PC-3 (cell line): ENCODE results near the gene FZD4. TPM values are rescaled to one million over a fixed set of nuclear protein-coding genes. Genes with fewer than 3 reads are reported as not detected.

Experiments
- ATAC-seq: fragments of 200-7000 bp; cut with Tn5 transposase; 2 replicates; pipeline ENCODE4 v1.9.1; 2020; ENCODE audit warnings: mild to moderate bottlenecking, moderate library complexity
- BruUV-seq: library from RNA; stranded (reverse); fragments of 400-500 nt; replicated peaks from 2 replicates; lab custom pipeline; 2021; lab: Mats Ljungman, UMichigan
- CTCF ChIA-PET: fragments of 300-600 bp; sonication (Branson Sonifier 250); formaldehyde crosslinking; loops from one replicate; lab custom pipeline; 2022; ENCODE audit warnings: antibody characterized with exemption; lab: Charles Lee
- POLR2A ChIA-PET: fragments of 300-600 bp; sonication (Branson Sonifier 250); formaldehyde crosslinking; loops from one replicate; lab custom pipeline; 2022; ENCODE audit warnings: antibody characterized with exemption; ENCODE audit not compliant: unreplicated experiment; lab: Charles Lee
- DNase-seq: peaks from one replicate; pipeline ENCODE4 v3.0.0-alpha.2; 2015
- H2AFZ ChIP-seq: fragments of 300-600 bp; sonication (generic); 2 replicates; pipeline ENCODE4 v1.6.0; 2016; ENCODE audit warnings: antibody characterized with exemption, low read length
- H3F3A ChIP-seq: fragments of 300-600 bp; sonication (generic); one replicate; pipeline ENCODE4 v1.6.0; 2017; ENCODE audit warnings: antibody characterized with exemption, low read length, control low read depth, mild to moderate bottlenecking; ENCODE audit not compliant: unreplicated experiment
- H3K27ac ChIP-seq: fragments of 300-600 bp; sonication (generic); 2 replicates; pipeline ENCODE4 v1.5.1; 2016; ENCODE audit warnings: mild to moderate bottlenecking, low read length
- H3K27me3 ChIP-seq: fragments of 300-600 bp; sonication (generic); 2 replicates; pipeline ENCODE4 v1.6.1; 2016; ENCODE audit warnings: low read length, mixed read lengths
- H3K36me3 ChIP-seq: fragments of 300-600 bp; sonication (generic); 2 replicates; pipeline ENCODE4 v1.6.1; 2016; ENCODE audit warnings: low read depth, mixed run types, low read length, mixed read lengths
- H3K4me1 ChIP-seq: fragments of 300-600 bp; sonication (generic); 2 replicates; pipeline ENCODE4 v1.5.1; 2016; ENCODE audit warnings: low read length; ENCODE audit not compliant: insufficient read depth
- H3K4me2 ChIP-seq: fragments of 300-600 bp; sonication (generic); 2 replicates; pipeline ENCODE4 v1.6.0; 2016; ENCODE audit warnings: low read length
- H3K4me3 ChIP-seq: fragments of 300-600 bp; sonication (generic); 2 replicates; pipeline ENCODE4 v1.5.1; 2016; ENCODE audit warnings: mild to moderate bottlenecking, low read length, mixed read lengths
- H3K79me2 ChIP-seq: fragments of 300-600 bp; sonication (generic); 2 replicates; pipeline ENCODE4 v1.6.1; 2017; ENCODE audit warnings: low read length, mixed read lengths
- H3K9ac ChIP-seq: fragments of 300-600 bp; sonication (generic); 2 replicates; pipeline ENCODE4 v1.6.0; 2016; ENCODE audit warnings: mild to moderate bottlenecking, low read length
- H3K9me2 ChIP-seq: fragments of 300-600 bp; sonication (generic); replicated peaks from 2 replicates; pipeline ENCODE4 v1.6.1; 2016; ENCODE audit warnings: mixed run types, low read length, mixed read lengths
- H3K9me3 ChIP-seq: fragments of 300-600 bp; sonication (generic); 2 replicates; pipeline ENCODE4 v1.6.1; 2016; ENCODE audit warnings: low read length, mixed read lengths
- H4K20me1 ChIP-seq: fragments of 300-600 bp; sonication (generic); 2 replicates; pipeline ENCODE4 v1.6.1; 2016; ENCODE audit warnings: low read length, mixed read lengths
- CTCF ChIP-seq: fragments of 300-600 bp; sonication (generic); conservative IDR thresholded peaks from 2 replicates; pipeline ENCODE4 v1.5.1; 2017; ENCODE audit warnings: antibody characterized with exemption, low read depth, mild to moderate bottlenecking, low read length
- EZH2 ChIP-seq: fragments of 300-600 bp; sonication (generic); IDR thresholded peaks from one replicate; pipeline ENCODE4 v1.6.1; 2017; ENCODE audit warnings: antibody characterized with exemption, mild to moderate bottlenecking, low read length; ENCODE audit not compliant: unreplicated experiment
- EZH2phosphoT487 ChIP-seq: fragments of 300-600 bp; sonication (generic); IDR thresholded peaks from 2 replicates; pipeline ENCODE4 v1.6.1; 2018; ENCODE audit warnings: mild to moderate bottlenecking, antibody characterized with exemption, low read length, borderline replicate concordance
- intact Hi-C: fragments of 100-400 bp; cut with micrococcal nuclease; formaldehyde crosslinking; loops from 2 replicates; pipeline ENCODE4 v1.9.0; 2023
- total RNA-seq: library from RNA; depleted of rRNA; stranded (reverse); fragments of >200 nt; gene quantifications from 2 replicates; pipeline ENCODE4 v1.2.3, GENCODE V29; 2014

FZD4 gene
- total RNA-seq, 1 experiment from 2014 or later = 17.7 TPM

- Histone ChIP-seq H3K4me3 (no peak overlapping the region), H3K4me1 (peaks cover 9% of the 10 kb centered on the region), H3K4me2 (no peak overlapping the region), H3K27me3 (no peaks in the 10 kb centered on the region), H4K20me1 (no peaks in the 10 kb centered on the region), H3K27ac (no peak overlapping the region), H3K36me3 (no peaks in the 10 kb centered on the region), H3K79me2 (no peaks in the 10 kb centered on the region), H2AFZ (no peak overlapping the region), H3K9me2 (no peaks in the 10 kb centered on the region), H3F3A (no peaks in the 10 kb centered on the region), H3K9ac (no peak overlapping the region), H3K9me3 (no peaks in the 10 kb centered on the region)
- intact Hi-C loops = no loop called here
- ChIA-PET POLR2A (no interaction called here), CTCF (no interaction called here)
- no TSS peak for BruUV-seq
- DNase-seq (no peak), ATAC-seq (no peak)
- TF ChIP-seq CTCF (no peak), EZH2phosphoT487 (no peak), EZH2 (no peak)
Observed at GRCh38 chr11:86991341-86991740, 36.1 kb upstream of the FZD4 start.

GRCh38 chr11:86990515-86990914 is 35.3 kb upstream of the FZD4 start:
- H3K4me1 ChIP-seq = peaks cover 9% of the 10 kb centered on the region
- 0 out of 2 replicates have a peak overlapping the region, but pooled peaks have one; percentile 3 for H2AFZ ChIP-seq
- no peak overlapping the region for H3K4me3 ChIP-seq
- no peaks in the 10 kb centered on the region for H3K27me3 ChIP-seq
- peak overlapping the region; percentile 4; the same call in 1 of the 2 replicates for H3K4me2 ChIP-seq
- H3K9me2 ChIP-seq = no peaks in the 10 kb centered on the region
- DNase-seq = peak; percentile 82
- no peaks in the 10 kb centered on the region for H3K9me3 ChIP-seq
- intact Hi-C loops = no loop called here
- H4K20me1 ChIP-seq = no peaks in the 10 kb centered on the region
- H3K9ac ChIP-seq = no peak overlapping the region
- H3K79me2 ChIP-seq = no peaks in the 10 kb centered on the region
- no TSS peak for BruUV-seq
- TF ChIP-seq CTCF (no peak), EZH2phosphoT487 (no peak), EZH2 (no peak)
- ChIA-PET CTCF (no interaction called here), POLR2A (no interaction called here)
- peak; percentile 43 for ATAC-seq
- no peak overlapping the region for H3K27ac ChIP-seq
- no peaks in the 10 kb centered on the region for H3K36me3 ChIP-seq
- H3F3A ChIP-seq = no peaks in the 10 kb centered on the region

- no peak overlapping the region for H3K9ac ChIP-seq
- H3K36me3 ChIP-seq = no peaks in the 10 kb centered on the region
- H3K79me2 ChIP-seq = no peaks in the 10 kb centered on the region
- H4K20me1 ChIP-seq = no peaks in the 10 kb centered on the region
- H3F3A ChIP-seq = no peaks in the 10 kb centered on the region
- H2AFZ ChIP-seq = no peak overlapping the region
- H3K4me3 ChIP-seq = no peak overlapping the region
- no peak for DNase-seq
- CTCF ChIA-PET = no interaction called here
- H3K9me3 ChIP-seq = no peaks in the 10 kb centered on the region
- no TSS peak for BruUV-seq
- TF ChIP-seq CTCF (no peak), EZH2phosphoT487 (no peak), EZH2 (no peak)
- H3K4me2 ChIP-seq = no peak overlapping the region
- no peak overlapping the region for H3K27ac ChIP-seq
- H3K4me1 ChIP-seq = peaks cover 9% of the 10 kb centered on the region
- no peaks in the 10 kb centered on the region for H3K27me3 ChIP-seq
- intact Hi-C loops = no loop called here
- no peaks in the 10 kb centered on the region for H3K9me2 ChIP-seq
- POLR2A ChIA-PET = no interaction called here
- ATAC-seq = peak; percentile 37
Observed at GRCh38 chr11:86990031-86990430, 34.8 kb upstream of the FZD4 start.
